ENCODE data around the gene C1orf35.

- TF ChIP-seq EZH2phosphoT487 (IDR thresholded peaks at IDR 0.05; ENCODE audit: borderline replicate concordance, low read length) (no peak), CTCF (conservative IDR thresholded peaks at IDR 0.05; ENCODE audit: low read depth, low read length) (no peak), EZH2 (IDR thresholded peaks at IDR 0.05; ENCODE audit: low read length, unreplicated experiment) (no peak)
Measured at GRCh38 chr1:228097333-228098081, 5.6 kb downstream of the C1orf35 start.

Measured in PC-3 (cell line).